GM19438 (cell line): ENCODE results near the gene SPATC1L.

Experiments used
- ATAC-seq: cut with Tn5 transposase; IDR thresholded peaks from one replicate; pipeline ENCODE4 v1.9.1; 2021; ENCODE audit warnings: low read depth; ENCODE audit not compliant: unreplicated experiment

Gene SPATC1L

DNA sequence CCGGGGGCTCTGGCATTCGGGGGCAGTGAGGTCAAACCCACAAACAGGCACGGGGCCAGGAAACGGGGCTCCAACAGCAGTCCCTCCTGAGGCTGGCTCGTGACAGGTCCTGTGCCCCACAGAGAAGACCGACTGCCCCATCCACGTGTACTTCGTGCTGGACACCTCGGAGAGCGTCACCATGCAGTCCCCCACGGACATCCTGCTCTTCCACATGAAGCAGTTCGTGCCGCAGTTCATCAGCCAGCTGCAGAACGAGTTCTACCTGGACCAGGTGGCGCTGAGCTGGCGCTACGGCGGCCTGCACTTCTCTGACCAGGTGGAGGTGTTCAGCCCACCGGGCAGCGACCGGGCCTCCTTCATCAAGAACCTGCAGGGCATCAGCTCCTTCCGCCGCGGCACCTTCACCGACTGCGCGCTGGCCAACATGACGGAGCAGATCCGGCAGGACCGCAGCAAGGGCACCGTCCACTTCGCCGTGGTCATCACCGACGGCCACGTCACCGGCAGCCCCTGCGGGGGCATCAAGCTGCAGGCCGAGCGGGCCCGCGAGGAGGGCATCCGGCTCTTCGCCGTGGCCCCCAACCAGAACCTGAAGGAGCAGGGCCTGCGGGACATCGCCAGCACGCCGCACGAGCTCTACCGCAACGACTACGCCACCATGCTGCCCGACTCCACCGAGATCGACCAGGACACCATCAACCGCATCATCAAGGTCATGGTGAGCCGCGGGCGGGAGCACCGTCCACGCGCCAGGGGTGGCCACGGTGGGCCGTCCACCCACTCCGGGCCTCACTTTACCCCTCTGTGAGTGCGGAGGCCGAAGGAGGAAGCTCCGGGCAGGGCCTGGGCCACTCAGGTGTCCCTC is 72.2 kb downstream of the SPATC1L start:
- no peak for ATAC-seq

DNA sequence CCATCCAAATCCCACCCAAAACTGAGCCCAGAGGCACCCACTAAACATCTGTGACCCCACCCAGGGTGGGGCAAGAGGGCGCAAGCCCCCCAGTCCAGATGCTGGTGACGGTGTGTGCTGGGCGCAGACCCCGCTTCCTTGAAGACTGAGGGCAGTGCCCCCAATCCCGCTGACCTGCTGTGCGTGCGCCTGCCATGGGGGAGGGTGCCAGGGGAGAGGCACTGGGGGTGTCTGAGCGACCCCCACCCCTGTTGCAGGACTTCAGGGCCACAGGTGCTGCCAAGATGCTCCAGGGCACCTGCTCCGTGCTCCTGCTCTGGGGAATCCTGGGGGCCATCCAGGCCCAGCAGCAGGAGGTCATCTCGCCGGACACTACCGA is 73.1 kb downstream of the SPATC1L start:
- no peak for ATAC-seq
